K562 (cell line): ENCODE measurements around the gene MYRIP. TPM values are rescaled to one million over a fixed set of nuclear protein-coding genes. Genes with fewer than 3 reads are reported as not detected.

Experiments
- ARID2 ChIP-seq: fragments of 450-650 bp; IDR thresholded peaks from 2 replicates; pipeline ENCODE4 v1.6.1; 2017; ENCODE audit warnings: antibody characterized with exemption, mild to moderate bottlenecking
- BCL6 ChIP-seq: fragments of 250-450 bp; sonication (Bioruptor Pico); IDR thresholded peaks from 2 replicates; pipeline ENCODE4 v1.4.0; 2020
- CTBP1 ChIP-seq: fragments of 450-650 bp; IDR thresholded peaks from 2 replicates; pipeline ENCODE4 v1.6.1; 2016; ENCODE audit warnings: borderline replicate concordance
- GATAD2B ChIP-seq: fragments of 450-650 bp; IDR thresholded peaks from 2 replicates; pipeline ENCODE4 v1.6.1; 2017; ENCODE audit warnings: mild to moderate bottlenecking, borderline replicate concordance
- GTF2A2 ChIP-seq: IDR thresholded peaks from 2 replicates; pipeline ENCODE4 v1.6.1; 2016; ENCODE audit warnings: mild to moderate bottlenecking, missing genetic modification characterization, missing compliant biosample characterization
- KLF16 ChIP-seq: IDR thresholded peaks from 2 replicates; pipeline ENCODE4 v1.6.1; 2016; ENCODE audit warnings: antibody characterized with exemption
- NR2C2 ChIP-seq, 2 experiments: fragments of 200-800 bp in 1 of 2; sonication (Bioruptor generic) in 1 of 2; sonication (generic) in 1 of 2; formaldehyde crosslinking in 1 of 2; IDR thresholded peaks; 2 replicates each; pipeline versions ENCODE4 v1.6.1 to v1.8.0; 2016 to 2022; ENCODE audit warnings: mild to moderate bottlenecking in 1 of 2, missing compliant biosample characterization in 1 of 2, missing genetic modification characterization in 1 of 2, missing genetic modification reagents in 1 of 2
- PYGO2 ChIP-seq: fragments of 450-650 bp; IDR thresholded peaks from 2 replicates; pipeline ENCODE4 v1.6.1; 2016; ENCODE audit warnings: mild to moderate bottlenecking, missing genetic modification characterization, moderate library complexity, missing compliant biosample characterization
- ZEB2 ChIP-seq: fragments of 450-650 bp; IDR thresholded peaks from 2 replicates; pipeline ENCODE4 v1.6.1; 2016
- ZNF57 ChIP-seq: fragments of 450-650 bp; formaldehyde crosslinking; IDR thresholded peaks from 2 replicates; pipeline ENCODE4 v1.4.0; 2020; ENCODE audit warnings: mild to moderate bottlenecking, moderate library complexity
- ZNF707 ChIP-seq: fragments of 250-450 bp; sonication (Bioruptor Pico); conservative IDR thresholded peaks from 2 replicates; pipeline ENCODE4 v1.8.0; 2022; ENCODE audit warnings: inconsistent platforms, mild to moderate bottlenecking, moderate library complexity
- polyA plus RNA-seq, 8 experiments: library from polyadenylated mRNA; depleted of rRNA in 4 of 8; stranded (reverse) in 5 of 8; unstranded in 3 of 8; fragments of >200 nt; fragmentation: Nextera tagmentation in 2 of 8; fragmentation: Illumina TruSeq in 1 of 8; extraction: Ambion mirVana in 2 of 8; extraction: Trizol in 1 of 8; gene quantifications; 2 replicates each; pipeline versions ENCODE4 v1.2.1 to v1.2.3, GENCODE V29; 2011 to 2014; ENCODE audit warnings: inconsistent platforms in 1 of 8, missing spikeins in 1 of 8
- total RNA-seq, 7 experiments: library from RNA; depleted of rRNA in 6 of 7; stranded (reverse); fragments of >200 nt in 6 of 7; fragmentation: Illumina TruSeq in 2 of 7; extraction: Trizol in 2 of 7; gene quantifications; 2 replicates each; pipeline versions ENCODE4 v1.2.1 to v1.2.3, GENCODE V29; 2011 to 2021; ENCODE audit warnings: low replicate concordance in 1 of 7
- TF ChIP-seq, protein P1 (sequence below): fragments of 200-800 bp; sonication (Bioruptor generic); IDR thresholded peaks from 2 replicates; pipeline ENCODE4 v1.6.1; 2016; ENCODE audit warnings: missing genetic modification characterization, missing compliant biosample characterization
- TF ChIP-seq, protein P2 (sequence below): fragments of 250-450 bp; sonication (Bioruptor Pico); IDR thresholded peaks from 2 replicates; pipeline ENCODE4 v1.8.0; 2022; ENCODE audit warnings: moderate library complexity, mild to moderate bottlenecking, inconsistent platforms
- TF ChIP-seq, protein P3 (sequence below): fragments of 250-450 bp; sonication (Bioruptor Pico); IDR thresholded peaks from 2 replicates; pipeline ENCODE4 v1.8.0; 2021; ENCODE audit warnings: moderate library complexity, mild to moderate bottlenecking, inconsistent platforms
- TF ChIP-seq, protein P4 (sequence below): sonication (generic); formaldehyde crosslinking; IDR thresholded peaks from 2 replicates; pipeline ENCODE4 v1.8.1; 2023; ENCODE audit warnings: mild to moderate bottlenecking, missing genetic modification reagents, moderate library complexity
- TF ChIP-seq, protein P5 (sequence below): fragments of 250-450 bp; sonication (Bioruptor Pico); IDR thresholded peaks from 2 replicates; pipeline ENCODE4 v1.4.0; 2020

Gene MYRIP
- total and polyA plus RNA-seq, 9 of the 15 experiments (the other 6 are each of a cell fraction or from before 2014, with no cell fraction given), result 0.03 to 0.12 TPM; not detected in 7

DNA sequence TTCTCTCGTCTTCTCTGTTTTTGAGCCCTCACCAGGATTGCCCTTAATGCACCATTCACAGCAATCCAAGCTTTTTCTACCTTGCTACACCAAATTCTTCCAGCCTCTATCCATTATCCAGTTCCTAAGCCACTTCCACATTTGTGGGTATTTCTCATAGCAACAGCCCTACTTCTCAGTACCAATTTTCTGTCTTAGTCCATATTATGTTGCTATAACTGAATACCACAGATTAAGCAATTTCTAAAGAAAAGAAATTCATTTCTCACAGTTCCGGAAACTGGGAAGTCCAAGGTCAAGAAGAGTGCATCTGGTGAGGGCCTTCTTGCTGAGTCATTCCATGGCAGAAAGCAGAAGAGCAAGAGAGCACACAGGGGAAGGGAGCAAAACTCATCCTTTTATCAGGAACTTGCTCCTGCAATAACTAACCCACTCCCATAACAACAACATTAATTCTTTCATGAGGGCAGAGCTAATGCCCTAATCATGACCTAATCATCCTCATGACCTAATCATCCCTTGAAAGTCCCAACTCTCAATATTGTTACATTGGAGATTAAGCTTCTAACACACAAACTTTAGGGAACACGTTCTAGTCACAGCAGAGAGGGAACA lies 490.4 kb downstream of the MYRIP start (continued):
- TF ChIP-seq, protein P1, sequence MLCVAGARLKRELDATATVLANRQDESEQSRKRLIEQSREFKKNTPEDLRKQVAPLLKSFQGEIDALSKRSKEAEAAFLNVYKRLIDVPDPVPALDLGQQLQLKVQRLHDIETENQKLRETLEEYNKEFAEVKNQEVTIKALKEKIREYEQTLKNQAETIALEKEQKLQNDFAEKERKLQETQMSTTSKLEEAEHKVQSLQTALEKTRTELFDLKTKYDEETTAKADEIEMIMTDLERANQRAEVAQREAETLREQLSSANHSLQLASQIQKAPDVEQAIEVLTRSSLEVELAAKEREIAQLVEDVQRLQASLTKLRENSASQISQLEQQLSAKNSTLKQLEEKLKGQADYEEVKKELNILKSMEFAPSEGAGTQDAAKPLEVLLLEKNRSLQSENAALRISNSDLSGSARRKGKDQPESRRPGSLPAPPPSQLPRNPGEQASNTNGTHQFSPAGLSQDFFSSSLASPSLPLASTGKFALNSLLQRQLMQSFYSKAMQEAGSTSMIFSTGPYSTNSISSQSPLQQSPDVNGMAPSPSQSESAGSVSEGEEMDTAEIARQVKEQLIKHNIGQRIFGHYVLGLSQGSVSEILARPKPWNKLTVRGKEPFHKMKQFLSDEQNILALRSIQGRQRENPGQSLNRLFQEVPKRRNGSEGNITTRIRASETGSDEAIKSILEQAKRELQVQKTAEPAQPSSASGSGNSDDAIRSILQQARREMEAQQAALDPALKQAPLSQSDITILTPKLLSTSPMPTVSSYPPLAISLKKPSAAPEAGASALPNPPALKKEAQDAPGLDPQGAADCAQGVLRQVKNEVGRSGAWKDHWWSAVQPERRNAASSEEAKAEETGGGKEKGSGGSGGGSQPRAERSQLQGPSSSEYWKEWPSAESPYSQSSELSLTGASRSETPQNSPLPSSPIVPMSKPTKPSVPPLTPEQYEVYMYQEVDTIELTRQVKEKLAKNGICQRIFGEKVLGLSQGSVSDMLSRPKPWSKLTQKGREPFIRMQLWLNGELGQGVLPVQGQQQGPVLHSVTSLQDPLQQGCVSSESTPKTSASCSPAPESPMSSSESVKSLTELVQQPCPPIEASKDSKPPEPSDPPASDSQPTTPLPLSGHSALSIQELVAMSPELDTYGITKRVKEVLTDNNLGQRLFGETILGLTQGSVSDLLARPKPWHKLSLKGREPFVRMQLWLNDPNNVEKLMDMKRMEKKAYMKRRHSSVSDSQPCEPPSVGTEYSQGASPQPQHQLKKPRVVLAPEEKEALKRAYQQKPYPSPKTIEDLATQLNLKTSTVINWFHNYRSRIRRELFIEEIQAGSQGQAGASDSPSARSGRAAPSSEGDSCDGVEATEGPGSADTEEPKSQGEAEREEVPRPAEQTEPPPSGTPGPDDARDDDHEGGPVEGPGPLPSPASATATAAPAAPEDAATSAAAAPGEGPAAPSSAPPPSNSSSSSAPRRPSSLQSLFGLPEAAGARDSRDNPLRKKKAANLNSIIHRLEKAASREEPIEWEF (CRISPR knock-in tag), result 0 out of 2 replicates have a peak, but pooled peaks have one; percentile 47
- TF ChIP-seq, protein P2, sequence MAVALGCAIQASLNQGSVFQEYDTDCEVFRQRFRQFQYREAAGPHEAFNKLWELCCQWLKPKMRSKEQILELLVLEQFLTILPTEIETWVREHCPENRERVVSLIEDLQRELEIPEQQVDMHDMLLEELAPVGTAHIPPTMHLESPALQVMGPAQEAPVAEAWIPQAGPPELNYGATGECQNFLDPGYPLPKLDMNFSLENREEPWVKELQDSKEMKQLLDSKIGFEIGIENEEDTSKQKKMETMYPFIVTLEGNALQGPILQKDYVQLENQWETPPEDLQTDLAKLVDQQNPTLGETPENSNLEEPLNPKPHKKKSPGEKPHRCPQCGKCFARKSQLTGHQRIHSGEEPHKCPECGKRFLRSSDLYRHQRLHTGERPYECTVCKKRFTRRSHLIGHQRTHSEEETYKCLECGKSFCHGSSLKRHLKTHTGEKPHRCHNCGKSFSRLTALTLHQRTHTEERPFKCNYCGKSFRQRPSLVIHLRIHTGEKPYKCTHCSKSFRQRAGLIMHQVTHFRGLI (CRISPR knock-in tag), result 0 out of 2 replicates have a peak, but pooled peaks have one; percentile 31
- TF ChIP-seq GATAD2B, result peak; percentile 69
- 0 out of 2 replicates have a peak, but pooled peaks have one; percentile 34 for TF ChIP-seq ARID2
- peak; percentile 78 for TF ChIP-seq PYGO2 (tag)
- TF ChIP-seq, protein P3, sequence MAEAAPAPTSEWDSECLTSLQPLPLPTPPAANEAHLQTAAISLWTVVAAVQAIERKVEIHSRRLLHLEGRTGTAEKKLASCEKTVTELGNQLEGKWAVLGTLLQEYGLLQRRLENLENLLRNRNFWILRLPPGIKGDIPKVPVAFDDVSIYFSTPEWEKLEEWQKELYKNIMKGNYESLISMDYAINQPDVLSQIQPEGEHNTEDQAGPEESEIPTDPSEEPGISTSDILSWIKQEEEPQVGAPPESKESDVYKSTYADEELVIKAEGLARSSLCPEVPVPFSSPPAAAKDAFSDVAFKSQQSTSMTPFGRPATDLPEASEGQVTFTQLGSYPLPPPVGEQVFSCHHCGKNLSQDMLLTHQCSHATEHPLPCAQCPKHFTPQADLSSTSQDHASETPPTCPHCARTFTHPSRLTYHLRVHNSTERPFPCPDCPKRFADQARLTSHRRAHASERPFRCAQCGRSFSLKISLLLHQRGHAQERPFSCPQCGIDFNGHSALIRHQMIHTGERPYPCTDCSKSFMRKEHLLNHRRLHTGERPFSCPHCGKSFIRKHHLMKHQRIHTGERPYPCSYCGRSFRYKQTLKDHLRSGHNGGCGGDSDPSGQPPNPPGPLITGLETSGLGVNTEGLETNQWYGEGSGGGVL (CRISPR knock-in tag), result no peak
- peak; percentile 34; the same call in 1 of the 2 replicates for TF ChIP-seq ZEB2
- TF ChIP-seq BCL6 (CRISPR knock-in tag), result no peak
- TF ChIP-seq KLF16, result no peak
- no peak for TF ChIP-seq ZNF57 (CRISPR knock-in tag)
- TF ChIP-seq GTF2A2 (tag), result 0 out of 2 replicates have a peak, but pooled peaks have one; percentile 40
- TF ChIP-seq ZNF707, result 0 out of 2 replicates have a peak, but pooled peaks have one; percentile 35
- TF ChIP-seq, protein P4, sequence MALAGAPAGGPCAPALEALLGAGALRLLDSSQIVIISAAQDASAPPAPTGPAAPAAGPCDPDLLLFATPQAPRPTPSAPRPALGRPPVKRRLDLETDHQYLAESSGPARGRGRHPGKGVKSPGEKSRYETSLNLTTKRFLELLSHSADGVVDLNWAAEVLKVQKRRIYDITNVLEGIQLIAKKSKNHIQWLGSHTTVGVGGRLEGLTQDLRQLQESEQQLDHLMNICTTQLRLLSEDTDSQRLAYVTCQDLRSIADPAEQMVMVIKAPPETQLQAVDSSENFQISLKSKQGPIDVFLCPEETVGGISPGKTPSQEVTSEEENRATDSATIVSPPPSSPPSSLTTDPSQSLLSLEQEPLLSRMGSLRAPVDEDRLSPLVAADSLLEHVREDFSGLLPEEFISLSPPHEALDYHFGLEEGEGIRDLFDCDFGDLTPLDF (CRISPR knock-in tag), result no peak; the same call in 1 of the 2 replicates
- TF ChIP-seq CTBP1, result peak; percentile 73; the same call in 1 of the 2 replicates
- TF ChIP-seq NR2C2 (CRISPR knock-in tag; IDR thresholded peaks at IDR 0.05), result no peak
- peak; percentile 89 for TF ChIP-seq NR2C2 (tag; IDR thresholded peaks at IDR 0.05)
- TF ChIP-seq, protein P5, sequence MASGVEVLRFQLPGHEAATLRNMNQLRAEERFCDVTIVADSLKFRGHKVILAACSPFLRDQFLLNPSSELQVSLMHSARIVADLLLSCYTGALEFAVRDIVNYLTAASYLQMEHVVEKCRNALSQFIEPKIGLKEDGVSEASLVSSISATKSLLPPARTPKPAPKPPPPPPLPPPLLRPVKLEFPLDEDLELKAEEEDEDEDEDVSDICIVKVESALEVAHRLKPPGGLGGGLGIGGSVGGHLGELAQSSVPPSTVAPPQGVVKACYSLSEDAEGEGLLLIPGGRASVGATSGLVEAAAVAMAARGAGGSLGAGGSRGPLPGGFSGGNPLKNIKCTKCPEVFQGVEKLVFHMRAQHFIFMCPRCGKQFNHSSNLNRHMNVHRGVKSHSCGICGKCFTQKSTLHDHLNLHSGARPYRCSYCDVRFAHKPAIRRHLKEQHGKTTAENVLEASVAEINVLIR (CRISPR knock-in tag), result 0 out of 2 replicates have a peak, but pooled peaks have one; percentile 34
